HepG2 (cell line): ENCODE results near the gene CSH1. TPM values are rescaled to one million over a fixed set of nuclear protein-coding genes. Genes with fewer than 3 reads are reported as not detected.

Experiments used
- ATAC-seq: fragments of 200-7000 bp; cut with Tn5 transposase; 3 replicates; pipeline ENCODE4 v1.9.1; 2020; ENCODE audit warnings: mild to moderate bottlenecking, moderate library complexity
- BruUV-seq: library from RNA; stranded (reverse); fragments of 400-500 nt; replicated peaks from 2 replicates; lab custom pipeline; 2021; lab: Mats Ljungman, UMichigan
- CTCF ChIA-PET: fragments of 300-600 bp; formaldehyde crosslinking; extraction: SDS; loops from one replicate; lab custom pipeline; 2021; ENCODE audit warnings: low total read pairs, inconsistent platforms, low intra/inter-chr PET ratio; lab: Yijun Ruan, JAX
- POLR2A ChIA-PET: fragments of 350-600 bp; sonication (Branson Sonifier 250); formaldehyde crosslinking; loops from one replicate; lab custom pipeline; 2020; ENCODE audit warnings: antibody characterized with exemption, inconsistent platforms; lab: Yijun Ruan, JAX
- DNase-seq: peaks from one replicate; pipeline ENCODE4 v3.0.0-alpha.2; 2015; ENCODE audit warnings: low spot score
- FAIRE-seq: peaks from 3 replicates; lab custom pipeline; 2011; peaks lifted over from hg19 to GRCh38; lab: Jason Lieb, UNC
- H2AFZ ChIP-seq: one replicate; pipeline ENCODE4 v1.6.1; 2011; ENCODE audit warnings: low read length, inconsistent platforms
- H3K27ac ChIP-seq: fragments of 300-600 bp; 3 replicates; pipeline ENCODE4 v1.8.0; 2011; ENCODE audit warnings: mixed run types, mild to moderate bottlenecking, mixed read lengths, low read length, inconsistent platforms; ENCODE audit not compliant: insufficient read depth; ENCODE audit errors: extremely low read length
- H3K27me3 ChIP-seq, 2 experiments: fragments of 200-600 bp in 1 of 2; 2 replicates in 1 of 2; 3 replicates in 1 of 2; pipeline versions ENCODE4 v1.6.0 to v1.8.0; 2011; ENCODE audit warnings: low read length in 2 of 2, mild to moderate bottlenecking in 2 of 2, moderate library complexity in 2 of 2, inconsistent platforms in 1 of 2; ENCODE audit not compliant: insufficient read depth in 2 of 2, control insufficient read depth in 1 of 2
- H3K36me3 ChIP-seq, 2 experiments: fragments of 200-600 bp in 1 of 2; replicated peaks in 1 of 2; 2 replicates in 1 of 2; 3 replicates in 1 of 2; pipeline versions ENCODE4 v1.5.1 to v1.8.0; 2011; ENCODE audit warnings: low read length in 2 of 2, inconsistent platforms in 1 of 2; ENCODE audit not compliant: insufficient read depth in 2 of 2, control insufficient read depth in 1 of 2
- H3K4me1 ChIP-seq: 2 replicates; pipeline ENCODE4 v1.5.1; 2012; ENCODE audit warnings: low read length, inconsistent platforms; ENCODE audit not compliant: insufficient read depth
- H3K4me2 ChIP-seq: 2 replicates; pipeline ENCODE4 v1.6.0; 2011; ENCODE audit warnings: low read depth, low read length, inconsistent platforms
- H3K4me3 ChIP-seq, 3 experiments: fragments of 200-600 bp in 1 of 3; sonication (generic), shearing (Covaris generic) in 1 of 3; replicated peaks in 1 of 3; 2 replicates each; pipeline ENCODE4 v1.5.1; 2011 to 2016; ENCODE audit warnings: low read length in 3 of 3, inconsistent platforms in 2 of 3, low read depth in 2 of 3, mild to moderate bottlenecking in 2 of 3, control low read depth in 1 of 3, mixed read lengths in 1 of 3; ENCODE audit not compliant: insufficient read depth in 1 of 3
- H3K79me2 ChIP-seq: one replicate; pipeline ENCODE4 v1.6.1; 2011; ENCODE audit warnings: low read length, inconsistent platforms; ENCODE audit not compliant: insufficient read depth
- H3K9ac ChIP-seq: 2 replicates; pipeline ENCODE4 v1.6.0; 2011; ENCODE audit warnings: mild to moderate bottlenecking, low read depth, low read length, inconsistent platforms; ENCODE audit not compliant: insufficient read depth
- H3K9me3 ChIP-seq: 2 replicates; pipeline ENCODE4 v1.5.1; 2012; ENCODE audit warnings: mild to moderate bottlenecking, low read length
- H4K20me1 ChIP-seq: 2 replicates; pipeline ENCODE4 v1.6.0; 2011; ENCODE audit warnings: inconsistent platforms, mild to moderate bottlenecking, low read length, moderate library complexity; ENCODE audit not compliant: insufficient read depth
- ARNT2 ChIP-seq: sonication (generic); formaldehyde crosslinking; IDR thresholded peaks from 2 replicates; pipeline ENCODE4 v1.8.0; 2022; ENCODE audit warnings: mild to moderate bottlenecking, low read depth, missing genetic modification reagents, moderate library complexity
- ATF7 ChIP-seq, 2 experiments: fragments of 450-650 bp in 1 of 2; sonication (generic) in 1 of 2; formaldehyde crosslinking in 1 of 2; IDR thresholded peaks; 2 replicates each; pipeline versions ENCODE4 v1.4.0 to v1.6.1; 2016 to 2020; ENCODE audit warnings: antibody characterized with exemption in 1 of 2, mild to moderate bottlenecking in 1 of 2, missing genetic modification reagents in 1 of 2
- DDIT3 ChIP-seq: sonication (generic); formaldehyde crosslinking; IDR thresholded peaks from 2 replicates; pipeline ENCODE4 v1.4.0; 2020; ENCODE audit warnings: mild to moderate bottlenecking, missing genetic modification reagents
- DR1 ChIP-seq: sonication (generic); formaldehyde crosslinking; IDR thresholded peaks from 2 replicates; pipeline ENCODE4 v1.8.0; 2021; ENCODE audit warnings: mild to moderate bottlenecking, missing genetic modification reagents, inconsistent platforms
- GLI4 ChIP-seq: sonication (generic); formaldehyde crosslinking; IDR thresholded peaks from 2 replicates; pipeline ENCODE4 v1.5.1; 2020; ENCODE audit warnings: missing genetic modification reagents, mild to moderate bottlenecking, moderate library complexity, borderline replicate concordance
- HHEX ChIP-seq: IDR thresholded peaks from 2 replicates; pipeline ENCODE4 v1.6.1; 2016; ENCODE audit warnings: control low read depth
- HNRNPH1 ChIP-seq: fragments of 200-400 bp; formaldehyde crosslinking; optimal IDR thresholded peaks from 2 replicates; pipeline ENCODE3; 2017; ENCODE audit warnings: mild to moderate bottlenecking, low read depth, low read length
- IRF9 ChIP-seq: sonication (generic); formaldehyde crosslinking; IDR thresholded peaks from 2 replicates; pipeline ENCODE4 v1.8.0; 2022; ENCODE audit warnings: missing genetic modification reagents, mild to moderate bottlenecking, borderline replicate concordance
- NR2F6 ChIP-seq, 2 experiments: IDR thresholded peaks; 2 replicates each; pipeline ENCODE4 v1.6.1; 2016; ENCODE audit warnings: antibody characterized with exemption in 1 of 2, mild to moderate bottlenecking in 1 of 2
- SALL2 ChIP-seq: sonication (generic); formaldehyde crosslinking; IDR thresholded peaks from 2 replicates; pipeline ENCODE4 v1.8.1; 2023; ENCODE audit warnings: mild to moderate bottlenecking, missing genetic modification reagents, inconsistent platforms
- TCF7 ChIP-seq: sonication (generic); IDR thresholded peaks from 2 replicates; pipeline ENCODE4 v1.6.1; 2016; ENCODE audit warnings: antibody characterized with exemption, low read depth
- THAP8 ChIP-seq: sonication (generic); formaldehyde crosslinking; IDR thresholded peaks from 2 replicates; pipeline ENCODE4 v1.5.1; 2020; ENCODE audit warnings: missing genetic modification reagents, mild to moderate bottlenecking, borderline replicate concordance
- ZNF10 ChIP-seq: sonication (generic); formaldehyde crosslinking; IDR thresholded peaks from 2 replicates; pipeline ENCODE4 v1.4.0; 2020; ENCODE audit warnings: mild to moderate bottlenecking, low read depth, missing genetic modification reagents, borderline replicate concordance
- ZNF138 ChIP-seq: sonication (generic); formaldehyde crosslinking; IDR thresholded peaks from 2 replicates; pipeline ENCODE4 v1.5.0; 2020; ENCODE audit warnings: mild to moderate bottlenecking, low read depth, missing genetic modification reagents
- ZNF24 ChIP-seq: fragments of 450-650 bp; IDR thresholded peaks from 2 replicates; pipeline ENCODE4 v1.6.1; 2017; ENCODE audit warnings: antibody characterized with exemption, mild to moderate bottlenecking
- ZNF331 ChIP-seq: sonication (generic); formaldehyde crosslinking; IDR thresholded peaks from 2 replicates; pipeline ENCODE4 v1.4.0; 2020; ENCODE audit warnings: missing genetic modification reagents
- ZNF609 ChIP-seq: sonication (generic); formaldehyde crosslinking; IDR thresholded peaks from 2 replicates; pipeline ENCODE4 v1.4.0; 2020; ENCODE audit warnings: mild to moderate bottlenecking, missing genetic modification reagents, borderline replicate concordance
- ZNF850 ChIP-seq: sonication (generic); formaldehyde crosslinking; conservative IDR thresholded peaks from 2 replicates; pipeline ENCODE4 v1.9.0; 2021; ENCODE audit warnings: mild to moderate bottlenecking, missing genetic modification reagents
- ZNF891 ChIP-seq: sonication (generic); formaldehyde crosslinking; IDR thresholded peaks from 2 replicates; pipeline ENCODE4 v1.5.0; 2020; ENCODE audit warnings: mild to moderate bottlenecking, missing genetic modification reagents
- WGBS: methylation state at CpG from one replicate; pipeline ENCODE4 v1.1.6; 2017; ENCODE audit warnings: low lambda C conversion rate; 5-methylcytosine and 5-hydroxymethylcytosine counted together
- in situ Hi-C: cut with HindIII; loops from 2 replicates; pipeline ENCODE4 v1.10.0; 2017; ENCODE audit warnings: low pct_unique_long_range_greater_than_20kb; ENCODE audit not compliant: extremely low pct_ligation_motif_present
- intact Hi-C: fragments of 100-400 bp; cut with micrococcal nuclease; formaldehyde crosslinking; loops from one replicate; pipeline ENCODE4 v1.10.0; 2022; ENCODE audit not compliant: unreplicated experiment
- polyA plus RNA-seq, 8 experiments: library from polyadenylated mRNA; depleted of rRNA in 3 of 8; stranded (reverse) in 7 of 8; unstranded in 1 of 8; fragments of >200 nt; fragmentation: Illumina TruSeq in 4 of 8; extraction: Trizol in 4 of 8; gene quantifications; 2 replicates each; pipeline versions ENCODE4 v1.2.1 to v1.2.3, GENCODE V29; 2011 to 2016; ENCODE audit warnings: low read depth in 4 of 8, missing spikeins in 1 of 8, mixed read lengths in 1 of 8; ENCODE audit not compliant: insufficient read depth in 1 of 8
- total RNA-seq, 5 experiments: library from RNA; depleted of rRNA; stranded (reverse); fragments of >200 nt; fragmentation: Illumina TruSeq; extraction: Trizol; gene quantifications; 2 replicates each; pipeline ENCODE4 v1.2.3, GENCODE V29; 2016; ENCODE audit warnings: low read depth in 1 of 5

Gene CSH1
- total and polyA plus RNA-seq, 2 of the 13 experiments (the other 11 are each of a cell fraction or from before 2014, with no cell fraction given) = not detected

- Histone ChIP-seq H3K4me2 (no peak overlapping the region), H3K4me1 (peaks cover 8% of the 10 kb centered on the region), H3K4me3 (no peak overlapping the region), H3K9me3 (no peaks in the 10 kb centered on the region), H3K9ac (no peak overlapping the region)
- POLR2A ChIA-PET = no interaction called here
- no TSS peak for BruUV-seq
- TF ChIP-seq DR1 (no peak), NR2F6 (IDR thresholded peaks at IDR 0.05) (no peak), NR2F6 (CRISPR knock-in tag; IDR thresholded peaks at IDR 0.05) (no peak), IRF9 (CRISPR knock-in tag) (no peak), ZNF891 (CRISPR knock-in tag) (no peak), GLI4 (CRISPR knock-in tag) (no peak), ZNF10 (CRISPR knock-in tag) (no peak), ZNF609 (CRISPR knock-in tag) (no peak), HHEX (no peak), ZNF850 (CRISPR knock-in tag) (no peak), ZNF138 (CRISPR knock-in tag) (no peak), THAP8 (no peak), TCF7 (no peak), ATF7 (IDR thresholded peaks at IDR 0.05) (no peak), ATF7 (CRISPR knock-in tag; IDR thresholded peaks at IDR 0.05) (no peak), ARNT2 (CRISPR knock-in tag) (no peak), ZNF24 (no peak), HNRNPH1 (no peak), ZNF331 (CRISPR knock-in tag) (no peak), SALL2 (CRISPR knock-in tag) (no peak), DDIT3 (CRISPR knock-in tag) (no peak)
- TF ChIP-seq, all 625 proteins: peak for 0
- Histone ChIP-seq H3K27me3 (peaks cover 18 to 49% of the 10 kb centered on the region in 2 experiments), H3K27ac (no peak overlapping the region), H2AFZ (no peak overlapping the region), H4K20me1 (no peaks in the 10 kb centered on the region; the same call in 1 of the 2 replicates), H3K79me2 (no peaks in the 10 kb centered on the region), H3K36me3 (no peaks in the 10 kb centered on the region)
- intact Hi-C loops = no loop called here
- in situ Hi-C loops = loop anchor here (10.0 kb wide), 1 partner anchor 209 kb away; the partner anchor contains the start of gene ERN1
- no peak for DNase-seq
- whole genome bisulfite sequencing = 4% methylated on average over 5 of the region's 5 CpGs
- no peak for FAIRE-seq
- CTCF ChIA-PET = no interaction called here
- ATAC-seq = no peak
These were observed 29.2 kb upstream of the CSH1 start for GRCh38 chr17:63925615-63926014.
